PC-9 (cell line): Measurements from ENCODE around the gene CCDC106.

Source experiments
- CTCF ChIP-seq: fragments of 200-600 bp; sonication (generic); conservative IDR thresholded peaks from 2 replicates; pipeline ENCODE4 v1.6.1; 2017; ENCODE audit warnings: mixed run types, antibody characterized with exemption, mild to moderate bottlenecking, moderate library complexity
- EZH2 ChIP-seq: fragments of 200-600 bp; sonication (generic); IDR thresholded peaks from 2 replicates; pipeline ENCODE4 v1.8.0; 2017; ENCODE audit warnings: antibody characterized with exemption, low read depth

- no peak for TF ChIP-seq CTCF
- no peak for TF ChIP-seq EZH2
Measured at GRCh38 chr19:55671054-55671378, 23.0 kb downstream of the CCDC106 start.
